ENCODE measurements around the gene CTIF. TPM values are rescaled to one million over a fixed set of nuclear protein-coding genes. Genes with fewer than 3 reads are reported as not detected.

CTIF gene
- total RNA-seq, 1 donor from 2014 or later: 26.4 TPM

GRCh38 chr18:48762022-48762421 lies 223.2 kb downstream of the CTIF start:
- no peak for DNase-seq (ENCODE audit: low spot score, unreplicated experiment)
- Mint-ChIP-seq H3K36me3 (ENCODE audit: insufficient read depth) (peaks cover 11% of the 10 kb centered on the region), H3K4me1 (ENCODE audit: low read depth) (no peaks in the 10 kb centered on the region), H3K27me3 (no peaks in the 10 kb centered on the region), H3K4me3 (ENCODE audit: low read depth) (no peak overlapping the region), H3K27ac (no peak overlapping the region), H3K9me3 (ENCODE audit: low read depth) (no peaks in the 10 kb centered on the region)
- no peak for TF ChIP-seq CTCF (IDR thresholded peaks at IDR 0.05; ENCODE audit: unreplicated experiment)

GRCh38 chr18:48762836-48763718 lies 224.2 kb downstream of the CTIF start:
- no peak overlapping the region for H3K4me3 Mint-ChIP-seq (ENCODE audit: low read depth)
- H3K27ac Mint-ChIP-seq: no peak overlapping the region
- no peak for TF ChIP-seq CTCF (IDR thresholded peaks at IDR 0.05; ENCODE audit: unreplicated experiment)
- H3K9me3 Mint-ChIP-seq (ENCODE audit: low read depth): no peaks in the 10 kb centered on the region
- no peak for DNase-seq (ENCODE audit: low spot score, unreplicated experiment)
- H3K27me3 Mint-ChIP-seq: no peaks in the 10 kb centered on the region
- no peaks in the 10 kb centered on the region for H3K4me1 Mint-ChIP-seq (ENCODE audit: low read depth)
- H3K36me3 Mint-ChIP-seq (ENCODE audit: insufficient read depth): peaks cover 11% of the 10 kb centered on the region

- no peak for TF ChIP-seq CTCF (IDR thresholded peaks at IDR 0.05; ENCODE audit: unreplicated experiment)
- no peaks in the 10 kb centered on the region for H3K27me3 Mint-ChIP-seq
- no peak overlapping the region for H3K27ac Mint-ChIP-seq
- DNase-seq (ENCODE audit: low spot score, unreplicated experiment): no peak
- peaks cover 10% of the 10 kb centered on the region for H3K36me3 Mint-ChIP-seq (ENCODE audit: insufficient read depth)
- no peaks in the 10 kb centered on the region for H3K4me1 Mint-ChIP-seq (ENCODE audit: low read depth)
- H3K9me3 Mint-ChIP-seq (ENCODE audit: low read depth): no peaks in the 10 kb centered on the region
- H3K4me3 Mint-ChIP-seq (ENCODE audit: low read depth): no peak overlapping the region
Observed at GRCh38 chr18:48763719-48764100, 224.9 kb downstream of the CTIF start.

GRCh38 chr18:48765053-48765452 lies 226.2 kb downstream of the CTIF start:
- peaks cover 8% of the 10 kb centered on the region for H3K36me3 Mint-ChIP-seq (ENCODE audit: insufficient read depth)
- no peak for DNase-seq (ENCODE audit: low spot score, unreplicated experiment)
- H3K4me1 Mint-ChIP-seq (ENCODE audit: low read depth): peaks cover 1% of the 10 kb centered on the region
- no peak for TF ChIP-seq CTCF (IDR thresholded peaks at IDR 0.05; ENCODE audit: unreplicated experiment)
- H3K4me3 Mint-ChIP-seq (ENCODE audit: low read depth): no peak overlapping the region
- H3K27me3 Mint-ChIP-seq: no peaks in the 10 kb centered on the region
- H3K9me3 Mint-ChIP-seq (ENCODE audit: low read depth): no peaks in the 10 kb centered on the region
- peak overlapping the region; percentile 25 for H3K27ac Mint-ChIP-seq

- Mint-ChIP-seq H3K4me1 (ENCODE audit: low read depth) (peaks cover 1% of the 10 kb centered on the region), H3K9me3 (ENCODE audit: low read depth) (no peaks in the 10 kb centered on the region), H3K27me3 (no peaks in the 10 kb centered on the region), H3K27ac (no peak overlapping the region), H3K4me3 (ENCODE audit: low read depth) (no peak overlapping the region), H3K36me3 (ENCODE audit: insufficient read depth) (peaks cover 7% of the 10 kb centered on the region)
- no peak for TF ChIP-seq CTCF (IDR thresholded peaks at IDR 0.05; ENCODE audit: unreplicated experiment)
- DNase-seq (ENCODE audit: low spot score, unreplicated experiment): no peak
Observed at GRCh38 chr18:48766026-48766425, 227.2 kb downstream of the CTIF start.
